RWPE1 (cell line): Measurements from ENCODE around the gene MDFIC2.
A peak's percentile ranks its signal among the peaks of the same experiment; 100 is the strongest.
"Not testable (repeated sequence)": the region's sequence is repeated elsewhere in the genome, so short reads cannot be mapped to it uniquely, and the experiment has no call there.

Experiments used
- CTCF ChIA-PET: fragments of 350-600 bp; sonication (Branson Sonifier 250); formaldehyde crosslinking; extraction: SDS; loops from one replicate; lab custom pipeline; 2021; lab: Yijun Ruan, JAX
- POLR2A ChIA-PET: fragments of 400-600 bp; formaldehyde crosslinking; extraction: SDS; loops from one replicate; lab custom pipeline; 2020; ENCODE audit warnings: antibody characterized with exemption; ENCODE audit not compliant: low non-redundant PET; lab: Yijun Ruan, JAX
- DNase-seq: peaks from one replicate; pipeline ENCODE4 v3.0.0; 2012; ENCODE audit warnings: low spot score
- H3K27ac ChIP-seq: fragments of 450-650 bp; 2 replicates; pipeline ENCODE4 v1.5.1; 2017
- CTCF ChIP-seq: fragments of 450-650 bp; conservative IDR thresholded peaks from 2 replicates; pipeline ENCODE4 v1.5.1; 2017; ENCODE audit warnings: low read depth, mild to moderate bottlenecking

Gene MDFIC2

GRCh38 chr3:70291097-70291482 lies 21.3 kb downstream of the MDFIC2 start:
- no peak for TF ChIP-seq CTCF
- POLR2A ChIA-PET, result no interaction called here
- DNase-seq, result no peak
- CTCF ChIA-PET, result no interaction called here
- no peak overlapping the region for H3K27ac ChIP-seq

GRCh38 chr3:70290431-70291096 lies 21.9 kb downstream of the MDFIC2 start:
- POLR2A ChIA-PET, result not testable (repeated sequence)

GRCh38 chr3:70281663-70282062 lies 30.8 kb downstream of the MDFIC2 start:
- TF ChIP-seq CTCF, result no peak
- ChIA-PET POLR2A (no interaction called here), CTCF (interaction anchor here (0.5 kb wide), 1 partner anchor 103 kb away, joined by 3 read pairs; no protein-coding TSS in a partner anchor)
- peak; percentile 8 for DNase-seq
- no peak overlapping the region for H3K27ac ChIP-seq

More at GRCh38 chr3:70290431-70291096, 21.9 kb downstream of the MDFIC2 start:
- H3K27ac ChIP-seq, DNase-seq, CTCF ChIA-PET: not testable (repeated sequence)

- POLR2A ChIA-PET, result no interaction called here
- DNase-seq, result no peak
- TF ChIP-seq CTCF, result no peak
- CTCF ChIA-PET, result interaction anchor here (0.6 kb wide), 1 partner anchor 20 kb away, joined by 5 read pairs; no protein-coding TSS in a partner anchor
- no peak overlapping the region for H3K27ac ChIP-seq
These were observed 35.1 kb downstream of the MDFIC2 start for GRCh38 chr3:70277304-70277703.

GRCh38 chr3:70276901-70277300 lies 35.5 kb downstream of the MDFIC2 start:
- DNase-seq, result no peak

GRCh38 chr3:70273492-70273891 lies 38.9 kb downstream of the MDFIC2 start:
- no peak overlapping the region for H3K27ac ChIP-seq
- TF ChIP-seq CTCF, result no peak
- POLR2A ChIA-PET, result no interaction called here
- CTCF ChIA-PET, result no interaction called here
- no peak for DNase-seq

More at GRCh38 chr3:70276901-70277300, 35.5 kb downstream of the MDFIC2 start:
- CTCF ChIA-PET, result interaction anchor here (0.6 kb wide), 1 partner anchor 20 kb away, joined by 5 read pairs; no protein-coding TSS in a partner anchor
- H3K27ac ChIP-seq, result no peak overlapping the region
- POLR2A ChIA-PET, result no interaction called here
- no peak for TF ChIP-seq CTCF

- TF ChIP-seq CTCF, result no peak
- CTCF ChIA-PET, result no interaction called here
These were observed 39.6 kb downstream of the MDFIC2 start for GRCh38 chr3:70272798-70273197.

More at GRCh38 chr3:70272798-70273197, 39.6 kb downstream of the MDFIC2 start:
- POLR2A ChIA-PET, result no interaction called here
- no peak for DNase-seq
- H3K27ac ChIP-seq, result no peak overlapping the region
